Measurements from ENCODE around the gene PDE3A. TPM values are rescaled to one million over a fixed set of nuclear protein-coding genes. Genes with fewer than 3 reads are reported as not detected.

The PDE3A gene
- total and polyA plus RNA-seq, 2 donors: 1.1 to 2.2 TPM

GRCh38 chr12:20409607-20410377 is 41.5 kb downstream of the PDE3A start:
- no peaks in the 10 kb centered on the region for H3K27me3 ChIP-seq (ENCODE audit: control insufficient read depth in 2 of 2, insufficient read depth in 1 of 2, low read length in 1 of 2)
- H3K36me3 ChIP-seq (ENCODE audit: control insufficient read depth in 2 of 2, insufficient read depth in 2 of 2, low read length in 1 of 2): no peaks in the 10 kb centered on the region
- no peaks in the 10 kb centered on the region for H3K9me3 ChIP-seq (ENCODE audit: control insufficient read depth in 2 of 2, insufficient read depth in 1 of 2, low read length in 1 of 2)
- no peak overlapping the region for H3K27ac ChIP-seq (ENCODE audit: low read depth in 1 of 2, low read length in 1 of 2)
- no peak overlapping the region for H3K4me3 ChIP-seq (ENCODE audit: low read length in 2 of 2)
- no peaks in the 10 kb centered on the region for H3K4me1 ChIP-seq (ENCODE audit: control insufficient read depth in 2 of 2, insufficient read depth in 2 of 2, low read length in 2 of 2)
- 95% methylated on average over 2 of the region's 2 CpGs for WGBS
- no peak for DNase-seq (ENCODE audit: low read depth in 6 of 9, low spot score in 9 of 9)

GRCh38 chr12:20410734-20411133 is 42.4 kb downstream of the PDE3A start:
- Histone ChIP-seq H3K27ac (ENCODE audit: low read depth in 1 of 2, low read length in 1 of 2) (no peak overlapping the region), H3K9me3 (ENCODE audit: control insufficient read depth in 2 of 2, insufficient read depth in 1 of 2, low read length in 1 of 2) (no peaks in the 10 kb centered on the region), H3K4me1 (ENCODE audit: control insufficient read depth in 2 of 2, insufficient read depth in 2 of 2, low read length in 2 of 2) (no peaks in the 10 kb centered on the region), H3K27me3 (ENCODE audit: control insufficient read depth in 2 of 2, insufficient read depth in 1 of 2, low read length in 1 of 2) (no peaks in the 10 kb centered on the region), H3K4me3 (ENCODE audit: low read length in 2 of 2) (no peak overlapping the region), H3K36me3 (ENCODE audit: control insufficient read depth in 2 of 2, insufficient read depth in 2 of 2, low read length in 1 of 2) (no peaks in the 10 kb centered on the region)
- 7% methylated on average over 1 of the region's 1 CpG for WGBS
- DNase-seq (ENCODE audit: low read depth in 6 of 9, low spot score in 9 of 9): no peak

- no peaks in the 10 kb centered on the region for H3K27me3 ChIP-seq (ENCODE audit: control insufficient read depth in 2 of 2, insufficient read depth in 1 of 2, low read length in 1 of 2)
- H3K9me3 ChIP-seq (ENCODE audit: control insufficient read depth in 2 of 2, insufficient read depth in 1 of 2, low read length in 1 of 2): no peaks in the 10 kb centered on the region
- H3K27ac ChIP-seq (ENCODE audit: low read depth in 1 of 2, low read length in 1 of 2): no peak overlapping the region
- no peaks in the 10 kb centered on the region for H3K36me3 ChIP-seq (ENCODE audit: control insufficient read depth in 2 of 2, insufficient read depth in 2 of 2, low read length in 1 of 2)
- no peaks in the 10 kb centered on the region for H3K4me1 ChIP-seq (ENCODE audit: control insufficient read depth in 2 of 2, insufficient read depth in 2 of 2, low read length in 2 of 2)
- 60% methylated on average over 3 of the region's 3 CpGs for WGBS
- no peak overlapping the region for H3K4me3 ChIP-seq (ENCODE audit: low read length in 2 of 2)
- no peak for DNase-seq (ENCODE audit: low read depth in 6 of 9, low spot score in 9 of 9)
Observed at GRCh38 chr12:20411345-20411744, 43.0 kb downstream of the PDE3A start.

GRCh38 chr12:20415028-20415427 is 46.7 kb downstream of the PDE3A start:
- H3K36me3 ChIP-seq (ENCODE audit: control insufficient read depth in 2 of 2, insufficient read depth in 2 of 2, low read length in 1 of 2): no peaks in the 10 kb centered on the region
- no peak overlapping the region for H3K4me3 ChIP-seq (ENCODE audit: low read length in 2 of 2)
- DNase-seq (ENCODE audit: low read depth in 6 of 9, low spot score in 9 of 9): no peak
- H3K27ac ChIP-seq (ENCODE audit: low read depth in 1 of 2, low read length in 1 of 2): no peak overlapping the region
- WGBS: 5% methylated on average over 4 of the region's 4 CpGs
- H3K9me3 ChIP-seq (ENCODE audit: control insufficient read depth in 2 of 2, insufficient read depth in 1 of 2, low read length in 1 of 2): no peaks in the 10 kb centered on the region
- no peaks in the 10 kb centered on the region for H3K27me3 ChIP-seq (ENCODE audit: control insufficient read depth in 2 of 2, insufficient read depth in 1 of 2, low read length in 1 of 2)
- no peaks in the 10 kb centered on the region for H3K4me1 ChIP-seq (ENCODE audit: control insufficient read depth in 2 of 2, insufficient read depth in 2 of 2, low read length in 2 of 2)

GRCh38 chr12:20415641-20416040 is 47.3 kb downstream of the PDE3A start:
- Histone ChIP-seq H3K9me3 (ENCODE audit: control insufficient read depth in 2 of 2, insufficient read depth in 1 of 2, low read length in 1 of 2) (no peaks in the 10 kb centered on the region), H3K4me3 (ENCODE audit: low read length in 2 of 2) (no peak overlapping the region), H3K4me1 (ENCODE audit: control insufficient read depth in 2 of 2, insufficient read depth in 2 of 2, low read length in 2 of 2) (no peaks in the 10 kb centered on the region), H3K27me3 (ENCODE audit: control insufficient read depth in 2 of 2, insufficient read depth in 1 of 2, low read length in 1 of 2) (no peaks in the 10 kb centered on the region), H3K36me3 (ENCODE audit: control insufficient read depth in 2 of 2, insufficient read depth in 2 of 2, low read length in 1 of 2) (no peaks in the 10 kb centered on the region), H3K27ac (ENCODE audit: low read depth in 1 of 2, low read length in 1 of 2) (no peak overlapping the region)
- DNase-seq (ENCODE audit: low read depth in 6 of 9, low spot score in 9 of 9): no peak
- 76% methylated on average over 6 of the region's 6 CpGs for WGBS

GRCh38 chr12:20420557-20420956 is 52.2 kb downstream of the PDE3A start:
- Histone ChIP-seq H3K36me3 (ENCODE audit: control insufficient read depth in 2 of 2, insufficient read depth in 2 of 2, low read length in 1 of 2) (no peaks in the 10 kb centered on the region), H3K9me3 (ENCODE audit: control insufficient read depth in 2 of 2, insufficient read depth in 1 of 2, low read length in 1 of 2) (no peaks in the 10 kb centered on the region), H3K27ac (ENCODE audit: low read depth in 1 of 2, low read length in 1 of 2) (no peak overlapping the region), H3K4me3 (ENCODE audit: low read length in 2 of 2) (no peak overlapping the region), H3K4me1 (ENCODE audit: control insufficient read depth in 2 of 2, insufficient read depth in 2 of 2, low read length in 2 of 2) (no peaks in the 10 kb centered on the region), H3K27me3 (ENCODE audit: control insufficient read depth in 2 of 2, insufficient read depth in 1 of 2, low read length in 1 of 2) (no peaks in the 10 kb centered on the region)
- WGBS: 92% methylated on average over 6 of the region's 6 CpGs
- no peak for DNase-seq (ENCODE audit: low read depth in 6 of 9, low spot score in 9 of 9)

- no peak overlapping the region for H3K4me3 ChIP-seq (ENCODE audit: low read length in 2 of 2)
- H3K27me3 ChIP-seq (ENCODE audit: control insufficient read depth in 2 of 2, insufficient read depth in 1 of 2, low read length in 1 of 2): no peaks in the 10 kb centered on the region
- H3K4me1 ChIP-seq (ENCODE audit: control insufficient read depth in 2 of 2, insufficient read depth in 2 of 2, low read length in 2 of 2): no peaks in the 10 kb centered on the region
- peak in 3 of 9 donors; percentile 3 to 37 (median 8) for DNase-seq (ENCODE audit: low read depth in 6 of 9, low spot score in 9 of 9)
- 56% methylated on average over 2 of the region's 2 CpGs for WGBS
- H3K36me3 ChIP-seq (ENCODE audit: control insufficient read depth in 2 of 2, insufficient read depth in 2 of 2, low read length in 1 of 2): no peaks in the 10 kb centered on the region
- H3K9me3 ChIP-seq (ENCODE audit: control insufficient read depth in 2 of 2, insufficient read depth in 1 of 2, low read length in 1 of 2): no peaks in the 10 kb centered on the region
- no peak overlapping the region for H3K27ac ChIP-seq (ENCODE audit: low read depth in 1 of 2, low read length in 1 of 2)
Observed at GRCh38 chr12:20421421-20421820, 53.1 kb downstream of the PDE3A start.

GRCh38 chr12:20423557-20423956 is 55.2 kb downstream of the PDE3A start:
- DNase-seq (ENCODE audit: low read depth in 6 of 9, low spot score in 9 of 9): no peak
- H3K27me3 ChIP-seq (ENCODE audit: control insufficient read depth in 2 of 2, insufficient read depth in 1 of 2, low read length in 1 of 2): no peaks in the 10 kb centered on the region
- H3K9me3 ChIP-seq (ENCODE audit: control insufficient read depth in 2 of 2, insufficient read depth in 1 of 2, low read length in 1 of 2): no peaks in the 10 kb centered on the region
- no peaks in the 10 kb centered on the region for H3K4me1 ChIP-seq (ENCODE audit: control insufficient read depth in 2 of 2, insufficient read depth in 2 of 2, low read length in 2 of 2)
- H3K36me3 ChIP-seq (ENCODE audit: control insufficient read depth in 2 of 2, insufficient read depth in 2 of 2, low read length in 1 of 2): no peaks in the 10 kb centered on the region
- no peak overlapping the region for H3K4me3 ChIP-seq (ENCODE audit: low read length in 2 of 2)
- 47% methylated on average over 3 of the region's 3 CpGs for WGBS
- no peak overlapping the region for H3K27ac ChIP-seq (ENCODE audit: low read depth in 1 of 2, low read length in 1 of 2)

GRCh38 chr12:20424841-20425240 is 56.5 kb downstream of the PDE3A start:
- Histone ChIP-seq H3K4me1 (ENCODE audit: control insufficient read depth in 2 of 2, insufficient read depth in 2 of 2, low read length in 2 of 2) (no peaks in the 10 kb centered on the region), H3K27me3 (ENCODE audit: control insufficient read depth in 2 of 2, insufficient read depth in 1 of 2, low read length in 1 of 2) (no peaks in the 10 kb centered on the region), H3K36me3 (ENCODE audit: control insufficient read depth in 2 of 2, insufficient read depth in 2 of 2, low read length in 1 of 2) (no peaks in the 10 kb centered on the region), H3K4me3 (ENCODE audit: low read length in 2 of 2) (no peak overlapping the region), H3K9me3 (ENCODE audit: control insufficient read depth in 2 of 2, insufficient read depth in 1 of 2, low read length in 1 of 2) (no peaks in the 10 kb centered on the region), H3K27ac (ENCODE audit: low read depth in 1 of 2, low read length in 1 of 2) (no peak overlapping the region)
- WGBS: 94% methylated on average over 4 of the region's 4 CpGs
- DNase-seq (ENCODE audit: low read depth in 6 of 9, low spot score in 9 of 9): no peak

All from thymus (tissue), 11 donors.